SK-N-MC (cell line): ENCODE measurements around the gene NRCAM.

Experiments used
- EZH2 ChIP-seq: fragments of 200-600 bp; sonication (generic); IDR thresholded peaks from one replicate; pipeline ENCODE4 v1.6.1; 2017; ENCODE audit warnings: antibody characterized with exemption
- POLR2AphosphoS5 ChIP-seq: IDR thresholded peaks from 2 replicates; pipeline ENCODE4 v1.6.1; 2012; ENCODE audit warnings: mild to moderate bottlenecking, low read depth, low read length, borderline replicate concordance

GRCh38 chr7:108440613-108441012, 15.6 kb downstream of the NRCAM start:
- TF ChIP-seq EZH2, result no peak
- TF ChIP-seq POLR2AphosphoS5, result no peak
